SU-DHL-6 (cell line): ENCODE measurements around the gene NAV3.

Experiments
- H2AFZ ChIP-seq: fragments of 200-600 bp; sonication (generic); 2 replicates; pipeline ENCODE4 v1.6.1; 2014; ENCODE audit warnings: low read depth, mild to moderate bottlenecking, moderate library complexity, mixed read lengths, antibody characterized with exemption, low read length; ENCODE audit not compliant: severe bottlenecking
- H3F3A ChIP-seq: fragments of 200-600 bp; shearing (Covaris generic); 2 replicates; pipeline ENCODE4 v1.6.0; 2016; ENCODE audit warnings: antibody characterized with exemption, mild to moderate bottlenecking; ENCODE audit not compliant: insufficient read depth
- H3K27ac ChIP-seq: fragments of 200-600 bp; sonication (generic); 2 replicates; pipeline ENCODE4 v1.5.1; 2016; ENCODE audit warnings: low read depth, mild to moderate bottlenecking, low read length, moderate library complexity, mixed read lengths
- H3K27me3 ChIP-seq: fragments of 200-600 bp; sonication (generic), shearing (Covaris generic); 2 replicates; pipeline ENCODE4 v1.6.0; 2014; ENCODE audit warnings: mild to moderate bottlenecking, low read length
- H3K36me3 ChIP-seq: fragments of 200-600 bp; sonication (generic); 2 replicates; pipeline ENCODE4 v1.6.1; 2014; ENCODE audit warnings: mild to moderate bottlenecking, low read length, mixed read lengths
- H3K4me2 ChIP-seq: fragments of 300-600, 200-600 bp; shearing (Covaris generic), sonication (generic); 2 replicates; pipeline ENCODE4 v1.6.0; 2014; ENCODE audit warnings: low read length, low read depth, mild to moderate bottlenecking; ENCODE audit not compliant: poor library complexity, severe bottlenecking
- H3K4me3 ChIP-seq: fragments of 200-600 bp; sonication (generic); 2 replicates; pipeline ENCODE4 v1.5.1; 2014; ENCODE audit warnings: antibody characterized with exemption, low read length, mild to moderate bottlenecking, mixed read lengths; ENCODE audit not compliant: insufficient read depth, poor library complexity, severe bottlenecking
- H3K79me2 ChIP-seq: fragments of 200-600 bp; sonication (generic); 2 replicates; pipeline ENCODE4 v1.6.1; 2014; ENCODE audit warnings: mild to moderate bottlenecking, low read length, moderate library complexity; ENCODE audit not compliant: insufficient read depth
- H3K9ac ChIP-seq: fragments of 200-600 bp; sonication (generic); 2 replicates; pipeline ENCODE4 v1.7.0; 2014; ENCODE audit warnings: mild to moderate bottlenecking, low read length
- H3K9me2 ChIP-seq: fragments of 200-600 bp; sonication (generic); replicated peaks from 2 replicates; pipeline ENCODE4 v1.6.1; 2014; ENCODE audit warnings: low read length; ENCODE audit not compliant: insufficient read depth
- H3K9me3 ChIP-seq: fragments of 200-600 bp; sonication (generic); 2 replicates; pipeline ENCODE4 v1.6.1; 2014; ENCODE audit warnings: low read length, mixed read lengths; ENCODE audit not compliant: insufficient read depth
- H4K20me1 ChIP-seq: fragments of 200-600 bp; sonication (generic); 2 replicates; pipeline ENCODE4 v1.6.1; 2014; ENCODE audit warnings: low read depth, mild to moderate bottlenecking, antibody characterized with exemption, low read length, moderate library complexity, mixed read lengths
- EZH2phosphoT487 ChIP-seq: fragments of 200-600 bp; sonication (generic), shearing (Covaris generic); conservative IDR thresholded peaks from 2 replicates; pipeline ENCODE4 v1.6.1; 2018; ENCODE audit warnings: mild to moderate bottlenecking, antibody characterized with exemption, low read length, moderate library complexity, mixed read lengths
- TF ChIP-seq, protein P1 (sequence below): fragments of 200-600 bp; sonication (generic); IDR thresholded peaks from one replicate; pipeline ENCODE4 v1.5.1; 2017; ENCODE audit warnings: antibody characterized with exemption, mild to moderate bottlenecking, low read length, moderate library complexity; ENCODE audit not compliant: insufficient read depth, poor library complexity, severe bottlenecking

NAV3 gene

GRCh38 chr12:78115889-78116288 is 285.2 kb downstream of the NAV3 start:
- H3K9me2 ChIP-seq = no peaks in the 10 kb centered on the region
- no peak overlapping the region for H3K27ac ChIP-seq
- H3K79me2 ChIP-seq = no peaks in the 10 kb centered on the region
- TF ChIP-seq, protein P1, sequence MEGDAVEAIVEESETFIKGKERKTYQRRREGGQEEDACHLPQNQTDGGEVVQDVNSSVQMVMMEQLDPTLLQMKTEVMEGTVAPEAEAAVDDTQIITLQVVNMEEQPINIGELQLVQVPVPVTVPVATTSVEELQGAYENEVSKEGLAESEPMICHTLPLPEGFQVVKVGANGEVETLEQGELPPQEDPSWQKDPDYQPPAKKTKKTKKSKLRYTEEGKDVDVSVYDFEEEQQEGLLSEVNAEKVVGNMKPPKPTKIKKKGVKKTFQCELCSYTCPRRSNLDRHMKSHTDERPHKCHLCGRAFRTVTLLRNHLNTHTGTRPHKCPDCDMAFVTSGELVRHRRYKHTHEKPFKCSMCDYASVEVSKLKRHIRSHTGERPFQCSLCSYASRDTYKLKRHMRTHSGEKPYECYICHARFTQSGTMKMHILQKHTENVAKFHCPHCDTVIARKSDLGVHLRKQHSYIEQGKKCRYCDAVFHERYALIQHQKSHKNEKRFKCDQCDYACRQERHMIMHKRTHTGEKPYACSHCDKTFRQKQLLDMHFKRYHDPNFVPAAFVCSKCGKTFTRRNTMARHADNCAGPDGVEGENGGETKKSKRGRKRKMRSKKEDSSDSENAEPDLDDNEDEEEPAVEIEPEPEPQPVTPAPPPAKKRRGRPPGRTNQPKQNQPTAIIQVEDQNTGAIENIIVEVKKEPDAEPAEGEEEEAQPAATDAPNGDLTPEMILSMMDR = no peak
- no peak for TF ChIP-seq EZH2phosphoT487
- H2AFZ ChIP-seq = no peak overlapping the region
- H3K4me3 ChIP-seq = no peak overlapping the region
- H3F3A ChIP-seq = no peaks in the 10 kb centered on the region
- H4K20me1 ChIP-seq = no peaks in the 10 kb centered on the region
- H3K9ac ChIP-seq = no peak overlapping the region
- peaks cover 9% of the 10 kb centered on the region; the same call in 1 of the 2 replicates for H3K9me3 ChIP-seq
- H3K36me3 ChIP-seq = no peaks in the 10 kb centered on the region
- no peak overlapping the region for H3K4me2 ChIP-seq
- no peaks in the 10 kb centered on the region for H3K27me3 ChIP-seq

GRCh38 chr12:78118036-78118435 is 287.3 kb downstream of the NAV3 start:
- H3K9ac ChIP-seq = no peak overlapping the region
- H3F3A ChIP-seq = no peaks in the 10 kb centered on the region
- TF ChIP-seq, protein P1 = no peak
- TF ChIP-seq EZH2phosphoT487 = no peak
- no peaks in the 10 kb centered on the region for H3K27me3 ChIP-seq
- no peaks in the 10 kb centered on the region for H3K36me3 ChIP-seq
- H3K27ac ChIP-seq = no peak overlapping the region
- no peak overlapping the region for H3K4me3 ChIP-seq
- no peaks in the 10 kb centered on the region for H3K9me2 ChIP-seq
- H3K9me3 ChIP-seq = peaks cover 5% of the 10 kb centered on the region; the same call in 1 of the 2 replicates
- no peaks in the 10 kb centered on the region for H3K79me2 ChIP-seq
- H3K4me2 ChIP-seq = no peak overlapping the region
- H4K20me1 ChIP-seq = no peaks in the 10 kb centered on the region
- H2AFZ ChIP-seq = no peak overlapping the region

- H3K36me3 ChIP-seq = no peaks in the 10 kb centered on the region
- no peak overlapping the region for H3K4me3 ChIP-seq
- H3K79me2 ChIP-seq = no peaks in the 10 kb centered on the region
- H2AFZ ChIP-seq = no peak overlapping the region
- H3K9me3 ChIP-seq = peaks cover under 1% of the 10 kb centered on the region; the same call in 1 of the 2 replicates
- H3K9me2 ChIP-seq = no peaks in the 10 kb centered on the region
- no peak overlapping the region for H3K27ac ChIP-seq
- TF ChIP-seq, protein P1 = no peak
- no peak for TF ChIP-seq EZH2phosphoT487
- H4K20me1 ChIP-seq = no peaks in the 10 kb centered on the region
- no peaks in the 10 kb centered on the region for H3F3A ChIP-seq
- no peak overlapping the region for H3K4me2 ChIP-seq
- H3K27me3 ChIP-seq = no peaks in the 10 kb centered on the region
- H3K9ac ChIP-seq = no peak overlapping the region
These were observed 287.8 kb downstream of the NAV3 start for GRCh38 chr12:78118486-78118885.
